Psoas muscle (tissue), 8 donors: ENCODE measurements around the gene WDR4. TPM values are rescaled to one million over a fixed set of nuclear protein-coding genes. Genes with fewer than 3 reads are reported as not detected.
A peak's percentile ranks its signal among the peaks of the same experiment; 100 is the strongest.

ENCODE experiments used
- ATAC-seq, 4 donors: fragments of 200-7000 bp; cut with Tn5 transposase; one replicate each; pipeline ENCODE4 v1.9.1; 2020; ENCODE audit warnings: moderate library complexity in 3 of 4, mild to moderate bottlenecking in 2 of 4
- DNase-seq, 2 donors: peaks; one replicate each; pipeline ENCODE4 v3.0.0-alpha.2; 2020
- H3K27ac ChIP-seq: fragments of 200-600 bp; one replicate; pipeline ENCODE4 v1.8.0; 2022
- H3K27me3 ChIP-seq, 3 donors: fragments of 200-600 bp in 1 of 3; one replicate each; pipeline versions ENCODE4 v1.6.1 to v1.8.0; 2013 to 2022; ENCODE audit warnings: low read length in 2 of 3, mild to moderate bottlenecking in 2 of 3, moderate library complexity in 1 of 3; ENCODE audit not compliant: insufficient read depth in 3 of 3
- H3K36me3 ChIP-seq, 2 donors: fragments of 200-600 bp in 1 of 2; one replicate each; pipeline versions ENCODE4 v1.6.1 to v1.8.0; 2013 to 2022; ENCODE audit warnings: low read depth in 1 of 2, mild to moderate bottlenecking in 1 of 2, moderate library complexity in 1 of 2; ENCODE audit not compliant: insufficient read depth in 1 of 2
- H3K4me1 ChIP-seq: fragments of 200-600 bp; one replicate; pipeline ENCODE4 v1.8.0; 2022
- H3K4me3 ChIP-seq: fragments of 200-600 bp; one replicate; pipeline ENCODE4 v1.8.0; 2022; ENCODE audit warnings: mild to moderate bottlenecking
- H3K9me3 ChIP-seq: fragments of 200-600 bp; one replicate; pipeline ENCODE4 v1.8.0; 2022
- WGBS, 3 donors: extraction: QIAGEN DNeasy Blood & Tissue Kit; methylation state at CpG; one replicate each; pipeline versions ENCODE4 v1.1.6 to v1.1.7; 2013; 5-methylcytosine and 5-hydroxymethylcytosine counted together
- intact Hi-C, 2 donors: fragments of 100-400 bp; cut with DNase I; formaldehyde crosslinking; loops; one replicate each; pipeline versions ENCODE4 v1.11.0 to v1.14.2; 2022
- polyA plus RNA-seq, 3 donors: library from polyadenylated mRNA; stranded (reverse); fragments of 200-250 nt; gene quantifications; one replicate each; pipeline ENCODE4 v1.2.3, GENCODE V29; 2013
- total RNA-seq, 4 donors: library from RNA; stranded (reverse); fragmentation: NEBNext Ultra II Directional in 2 of 4; extraction: Animal tissue kit (Norgen Biotek cat#: 25700) in 2 of 4; gene quantifications; one replicate each; pipeline versions ENCODE4 v1.2.1 to v1.2.4, GENCODE V29; 2021 to 2023
- TF ChIP-seq, protein P1 (sequence below): fragments of 200-600 bp; IDR thresholded peaks from one replicate; pipeline ENCODE4 v1.8.0; 2022; ENCODE audit warnings: antibody characterized with exemption
- donor health status: healthy with polysubstance abuse.
- donor health status: DM: no; HTN: no; CAD: no; lungs with moderate emphysema.
- donor health status: Bipolar disorder and iron deficiency.
- donor health status: healthy.
- donor health status: DM: yes; HTN: yes; CAD: no.
- donor health status: DM: no; HTN: no; CAD: no.
- donor health status: DM: no; HTN: no; CAD: no.
- donor health status: DM: yes; HTN: yes; CAD: no.

WDR4 gene
- total and polyA plus RNA-seq, 7 donors, result 4.8 to 40.2 (median 11.1) TPM

GRCh38 chr21:42900446-42900845 is 21.1 kb upstream of the WDR4 start:
- DNase-seq (no peak), ATAC-seq (peak in 1 of 4 donors; percentile 23)
- H3K4me1 ChIP-seq, result no peaks in the 10 kb centered on the region
- peaks cover 12 to 97% of the 10 kb centered on the region in 2 donors for H3K36me3 ChIP-seq
- no peak overlapping the region for H3K4me3 ChIP-seq
- 84 to 93% (median 89%) methylated on average over 4 of the region's 4 CpGs for WGBS, 3 donors
- no peak overlapping the region for H3K27ac ChIP-seq
- TF ChIP-seq, protein P1, sequence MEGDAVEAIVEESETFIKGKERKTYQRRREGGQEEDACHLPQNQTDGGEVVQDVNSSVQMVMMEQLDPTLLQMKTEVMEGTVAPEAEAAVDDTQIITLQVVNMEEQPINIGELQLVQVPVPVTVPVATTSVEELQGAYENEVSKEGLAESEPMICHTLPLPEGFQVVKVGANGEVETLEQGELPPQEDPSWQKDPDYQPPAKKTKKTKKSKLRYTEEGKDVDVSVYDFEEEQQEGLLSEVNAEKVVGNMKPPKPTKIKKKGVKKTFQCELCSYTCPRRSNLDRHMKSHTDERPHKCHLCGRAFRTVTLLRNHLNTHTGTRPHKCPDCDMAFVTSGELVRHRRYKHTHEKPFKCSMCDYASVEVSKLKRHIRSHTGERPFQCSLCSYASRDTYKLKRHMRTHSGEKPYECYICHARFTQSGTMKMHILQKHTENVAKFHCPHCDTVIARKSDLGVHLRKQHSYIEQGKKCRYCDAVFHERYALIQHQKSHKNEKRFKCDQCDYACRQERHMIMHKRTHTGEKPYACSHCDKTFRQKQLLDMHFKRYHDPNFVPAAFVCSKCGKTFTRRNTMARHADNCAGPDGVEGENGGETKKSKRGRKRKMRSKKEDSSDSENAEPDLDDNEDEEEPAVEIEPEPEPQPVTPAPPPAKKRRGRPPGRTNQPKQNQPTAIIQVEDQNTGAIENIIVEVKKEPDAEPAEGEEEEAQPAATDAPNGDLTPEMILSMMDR, result no peak
- H3K9me3 ChIP-seq, result no peaks in the 10 kb centered on the region
- intact Hi-C loops, result no loop called here
- H3K27me3 ChIP-seq, result no peaks in the 10 kb centered on the region

DNA sequence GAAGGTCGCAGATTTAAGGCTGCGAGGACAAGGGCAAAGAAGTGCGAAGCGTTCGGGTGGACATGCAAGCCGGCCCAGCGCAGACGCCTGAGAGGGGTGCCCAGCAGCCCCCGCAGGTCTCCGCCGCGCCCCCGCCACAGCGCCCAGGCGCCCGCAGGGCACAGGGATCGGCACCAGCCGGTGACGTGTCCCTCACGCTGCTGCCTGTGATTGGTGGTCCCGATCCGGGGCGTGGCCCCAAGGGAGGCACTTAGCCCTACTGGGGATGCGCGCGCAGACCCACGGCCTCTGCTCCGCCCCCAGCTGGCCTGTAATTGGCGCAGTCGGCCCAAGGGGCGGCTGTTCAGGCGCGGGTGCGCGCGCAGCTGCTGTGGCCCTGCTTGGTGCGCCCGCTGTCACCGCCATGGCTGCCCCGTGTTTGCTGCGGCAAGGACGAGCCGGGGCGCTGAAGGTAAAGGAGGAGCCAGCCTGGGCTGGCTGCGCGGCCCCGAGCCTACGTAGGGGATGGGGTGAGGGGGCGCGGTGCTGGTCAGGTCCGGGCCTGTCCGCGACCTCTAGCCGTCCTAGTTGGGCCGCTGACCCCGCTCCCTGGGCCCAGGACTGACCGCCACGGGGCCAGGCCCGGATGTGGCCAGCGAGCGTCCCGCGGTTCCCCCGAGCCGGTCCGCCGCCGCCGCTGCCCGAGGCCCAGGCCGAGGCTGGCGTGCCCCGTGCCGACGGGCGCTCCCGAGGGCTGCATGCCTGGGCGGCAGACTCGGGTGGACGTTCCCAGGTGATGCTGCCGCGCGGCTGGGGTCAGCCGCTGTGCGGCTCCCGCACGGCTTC is 13.8 kb upstream of the WDR4 start, which contains the start of gene NDUFV3:
TSS of gene NDUFV3 (plus strand) at position 379 of the 825 bp plus-strand sequence. CDS start at position 404, 25 bp downstream.
- H3K27me3 ChIP-seq, result no peaks in the 10 kb centered on the region
- H3K9me3 ChIP-seq, result no peaks in the 10 kb centered on the region
- H3K4me1 ChIP-seq, result peaks cover 4% of the 10 kb centered on the region
- peak; percentile 96 to 98 (median 98) for ATAC-seq
- TF ChIP-seq, protein P1, result no peak
- whole genome bisulfite sequencing, 3 donors, result 0% methylated on average over 68 to 87 of the region's 87 CpGs
- DNase-seq, result peak; percentile 100
- intact Hi-C loops, result loop anchor here in 1 of 2 donors (10.0 kb wide), 1 partner anchor 82 kb away; the partner anchor contains the start of gene PKNOX1
- peaks cover 0 to 27% of the 10 kb centered on the region in 2 donors for H3K36me3 ChIP-seq
- peak within 1 kb of the TSS; percentile 97 for H3K27ac ChIP-seq
- H3K4me3 ChIP-seq, result peak within 1 kb of the TSS; percentile 82

DNA sequence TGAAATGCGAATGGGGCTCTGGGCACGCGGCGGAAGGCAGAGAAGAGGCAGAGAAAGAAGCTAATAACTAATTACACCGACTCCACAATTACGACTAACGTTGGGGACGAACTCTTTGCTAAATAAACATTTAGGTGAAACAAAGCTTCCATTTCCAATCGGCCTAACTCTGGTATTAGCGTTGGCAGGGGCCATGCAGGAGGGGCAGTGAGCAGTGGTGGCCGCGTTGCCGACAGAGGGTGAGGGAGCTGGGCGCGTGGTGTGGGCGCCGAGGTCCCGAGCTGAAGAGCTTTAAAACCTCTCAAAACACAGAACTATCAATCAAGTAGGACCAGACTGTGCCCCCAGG is 13.2 kb upstream of the WDR4 start:
- H3K27ac ChIP-seq, result peak overlapping the region; percentile 97
- TF ChIP-seq, protein P1, result no peak
- DNase-seq (no peak), ATAC-seq (peak; percentile 18 to 46 (median 32))
- H3K36me3 ChIP-seq, result peaks cover 0 to 21% of the 10 kb centered on the region in 2 donors
- no peaks in the 10 kb centered on the region for H3K27me3 ChIP-seq
- intact Hi-C loops, result loop anchor here in 1 of 2 donors (10.0 kb wide), 1 partner anchor 82 kb away; the partner anchor contains the start of gene PKNOX1
- WGBS, 3 donors, result 8 to 18% (median 10%) methylated on average over 18 of the region's 18 CpGs
- H3K9me3 ChIP-seq, result no peaks in the 10 kb centered on the region
- peaks cover 4% of the 10 kb centered on the region for H3K4me1 ChIP-seq
- H3K4me3 ChIP-seq, result peak overlapping the region; percentile 82

DNA sequence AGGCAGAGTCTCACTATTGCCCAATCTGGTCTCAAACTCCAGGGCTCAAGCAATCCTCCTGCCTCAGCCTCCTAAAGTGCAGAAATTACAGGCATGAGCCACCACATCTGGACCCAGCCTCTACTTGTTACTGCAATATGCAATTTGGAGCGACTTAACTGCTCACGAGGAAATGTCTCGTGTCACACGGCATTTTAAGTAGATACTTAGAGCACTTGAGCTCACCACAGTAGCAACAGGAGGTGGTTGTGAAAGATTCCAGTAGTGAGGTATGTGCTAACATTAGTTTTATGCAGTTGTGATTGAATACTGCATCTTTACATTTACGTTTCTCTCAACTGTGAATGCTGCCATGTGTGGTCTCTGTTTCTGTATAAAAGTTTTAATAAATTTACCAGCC is 8.0 kb upstream of the WDR4 start:
- Histone ChIP-seq H3K4me3 (no peak overlapping the region), H3K4me1 (no peaks in the 10 kb centered on the region), H3K9me3 (no peaks in the 10 kb centered on the region), H3K27ac (no peak overlapping the region), H3K27me3 (no peaks in the 10 kb centered on the region), H3K36me3 (no peaks in the 10 kb centered on the region)
- ATAC-seq (no peak), DNase-seq (no peak)
- intact Hi-C loops, result no loop called here
- TF ChIP-seq, protein P1, result no peak
- 93 to 95% (median 93%) methylated on average over 5 of the region's 5 CpGs for WGBS, 3 donors
